HEK293T (cell line): ENCODE measurements around the gene TBC1D1.

ENCODE experiments used
- BHLHE40 ChIP-seq: fragments of 450-650 bp; IDR thresholded peaks from 2 replicates; pipeline ENCODE4 v1.6.1; 2016; ENCODE audit warnings: mild to moderate bottlenecking, moderate library complexity, borderline replicate concordance
- ELF4 ChIP-seq: fragments of 450-650 bp; IDR thresholded peaks from 2 replicates; pipeline ENCODE4 v1.6.1; 2017; ENCODE audit warnings: antibody characterized with exemption
- FOXA1 ChIP-seq: fragments of 450-650 bp; IDR thresholded peaks from 2 replicates; pipeline ENCODE4 v1.6.1; 2016; ENCODE audit warnings: mild to moderate bottlenecking
- FOXM1 ChIP-seq: fragments of 450-650 bp; IDR thresholded peaks from 2 replicates; pipeline ENCODE4 v1.6.1; 2017; ENCODE audit warnings: mild to moderate bottlenecking, borderline replicate concordance
- HDGF ChIP-seq: fragments of 450-650 bp; IDR thresholded peaks from 2 replicates; pipeline ENCODE4 v1.6.1; 2017; ENCODE audit warnings: antibody characterized with exemption, borderline replicate concordance
- L3MBTL2 ChIP-seq: fragments of 450-650 bp; conservative IDR thresholded peaks from 2 replicates; pipeline ENCODE4 v1.6.1; 2016; ENCODE audit warnings: mild to moderate bottlenecking
- LEF1 ChIP-seq: fragments of 450-650 bp; IDR thresholded peaks from 2 replicates; pipeline ENCODE4 v1.6.1; 2017; ENCODE audit warnings: mild to moderate bottlenecking, borderline replicate concordance
- SP1 ChIP-seq: fragments of 450-650 bp; IDR thresholded peaks from 2 replicates; pipeline ENCODE4 v1.6.1; 2017
- SUZ12 ChIP-seq: fragments of 450-650 bp; IDR thresholded peaks from 2 replicates; pipeline ENCODE4 v1.6.1; 2016; ENCODE audit warnings: mild to moderate bottlenecking
- TARDBP ChIP-seq: fragments of 450-650 bp; IDR thresholded peaks from 2 replicates; pipeline ENCODE4 v1.6.1; 2016
- ZNF384 ChIP-seq: fragments of 450-650 bp; IDR thresholded peaks from 2 replicates; pipeline ENCODE4 v1.6.1; 2016
- TF ChIP-seq, protein P1 (sequence below): fragments of 450-650 bp; IDR thresholded peaks from 2 replicates; pipeline ENCODE4 v1.6.1; 2016

GRCh38 chr4:37956941-37957340, 66.1 kb downstream of the TBC1D1 start:
- no peak for TF ChIP-seq ELF4
- no peak for TF ChIP-seq FOXM1
- no peak for TF ChIP-seq HDGF
- no peak for TF ChIP-seq SUZ12
- no peak for TF ChIP-seq BHLHE40
- no peak for TF ChIP-seq ZNF384
- TF ChIP-seq FOXA1 = no peak
- TF ChIP-seq SP1 = no peak
- TF ChIP-seq, protein P1, sequence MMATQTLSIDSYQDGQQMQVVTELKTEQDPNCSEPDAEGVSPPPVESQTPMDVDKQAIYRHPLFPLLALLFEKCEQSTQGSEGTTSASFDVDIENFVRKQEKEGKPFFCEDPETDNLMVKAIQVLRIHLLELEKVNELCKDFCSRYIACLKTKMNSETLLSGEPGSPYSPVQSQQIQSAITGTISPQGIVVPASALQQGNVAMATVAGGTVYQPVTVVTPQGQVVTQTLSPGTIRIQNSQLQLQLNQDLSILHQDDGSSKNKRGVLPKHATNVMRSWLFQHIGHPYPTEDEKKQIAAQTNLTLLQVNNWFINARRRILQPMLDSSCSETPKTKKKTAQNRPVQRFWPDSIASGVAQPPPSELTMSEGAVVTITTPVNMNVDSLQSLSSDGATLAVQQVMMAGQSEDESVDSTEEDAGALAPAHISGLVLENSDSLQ = no peak
- no peak for TF ChIP-seq TARDBP
- no peak for TF ChIP-seq LEF1
- no peak for TF ChIP-seq L3MBTL2
